ENCODE results near the gene TMEM92.

DNA sequence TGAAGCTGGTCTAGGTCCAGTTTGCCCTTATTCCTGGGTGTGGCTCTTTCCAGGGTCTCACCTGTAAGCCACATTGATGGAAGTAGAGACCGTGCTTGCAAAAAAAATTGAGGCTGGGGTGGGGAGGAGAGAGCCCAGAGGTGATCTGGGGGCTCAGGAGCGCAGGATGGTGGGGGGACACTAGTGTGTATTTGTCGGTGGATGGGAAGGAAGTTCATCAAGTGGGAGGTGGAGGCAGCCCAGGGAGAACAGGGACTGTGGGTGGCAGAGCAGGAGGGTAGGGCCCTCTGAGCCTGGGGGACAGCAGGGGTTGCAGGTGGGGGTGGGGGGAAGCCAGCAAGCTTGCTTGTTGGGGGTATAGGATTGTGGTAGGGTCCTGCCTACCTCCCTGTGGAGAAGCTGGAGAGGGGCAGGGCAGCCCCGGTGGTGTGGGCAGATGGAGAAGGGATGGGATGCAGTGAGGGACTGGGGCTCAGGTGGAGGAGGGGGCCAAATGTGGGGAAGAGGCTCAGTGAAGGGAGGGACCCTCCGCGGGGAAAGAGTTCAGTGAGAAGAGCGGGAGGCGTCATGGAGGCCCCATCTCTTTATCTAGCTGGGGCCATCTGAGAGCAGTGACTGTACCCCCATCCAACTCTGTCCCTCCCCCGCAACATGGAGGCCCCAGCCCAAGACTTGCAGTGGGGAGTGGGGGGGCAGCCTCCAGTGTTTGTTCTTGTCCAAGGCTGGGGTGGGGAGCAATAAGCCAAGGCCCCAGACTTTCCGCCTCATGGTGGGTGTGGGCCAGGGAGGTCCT is 17.2 kb upstream of the TMEM92 start:
- TF ChIP-seq SMARCE1 (IDR thresholded peaks at IDR 0.05; ENCODE audit: borderline replicate concordance) (no peak), ZNF501 (CRISPR knock-in tag; IDR thresholded peaks at IDR 0.05) (no peak), ZNF782 (CRISPR knock-in tag; IDR thresholded peaks at IDR 0.05; ENCODE audit: borderline replicate concordance) (no peak), EED (CRISPR knock-in tag; IDR thresholded peaks at IDR 0.05) (no peak), JUN (CRISPR knock-in tag; IDR thresholded peaks at IDR 0.05) (no peak)
